OCI-LY1 (cell line): ENCODE data around the gene CCT7.
A peak's percentile ranks its signal among the peaks of the same experiment; 100 is the strongest.

Source experiments
- H2AFZ ChIP-seq: fragments of 200-600 bp; sonication (generic), shearing (Covaris generic); 2 replicates; pipeline ENCODE4 v1.6.0; 2014; ENCODE audit warnings: antibody characterized with exemption, mild to moderate bottlenecking, low read length
- H3F3A ChIP-seq: fragments of 200-600 bp; sonication (generic), shearing (Covaris generic); 2 replicates; pipeline ENCODE4 v1.6.0; 2014; ENCODE audit warnings: mild to moderate bottlenecking, antibody characterized with exemption, low read length, moderate library complexity; ENCODE audit not compliant: insufficient read depth
- H3K27ac ChIP-seq: fragments of 200-600 bp; sonication (generic); 2 replicates; pipeline ENCODE4 v1.5.1; 2014; ENCODE audit warnings: low read length, mixed run types, mild to moderate bottlenecking, low read depth; ENCODE audit not compliant: poor library complexity, severe bottlenecking
- H3K27me3 ChIP-seq: fragments of 200-600 bp; sonication (generic); 2 replicates; pipeline ENCODE4 v1.6.0; 2014; ENCODE audit warnings: antibody characterized with exemption, mild to moderate bottlenecking, low read length, moderate library complexity; ENCODE audit not compliant: insufficient read depth
- H3K36me3 ChIP-seq: fragments of 200-600 bp; sonication (generic); 2 replicates; pipeline ENCODE4 v1.6.1; 2014; ENCODE audit warnings: mild to moderate bottlenecking, antibody characterized with exemption, low read length, moderate library complexity, mixed read lengths; ENCODE audit not compliant: insufficient read depth
- H3K4me1 ChIP-seq: fragments of 200-600 bp; sonication (generic); 2 replicates; pipeline ENCODE4 v1.5.1; 2014; ENCODE audit warnings: mild to moderate bottlenecking, low read length, moderate library complexity; ENCODE audit not compliant: insufficient read depth, severe bottlenecking
- H3K4me2 ChIP-seq: fragments of 200-600 bp; sonication (generic), shearing (Covaris generic); 2 replicates; pipeline ENCODE4 v1.6.1; 2014; ENCODE audit warnings: low read length
- H3K4me3 ChIP-seq: fragments of 200-600 bp; sonication (generic); 2 replicates; pipeline ENCODE4 v1.5.1; 2014; ENCODE audit warnings: low read length, low read depth, mild to moderate bottlenecking, mixed read lengths; ENCODE audit not compliant: poor library complexity, severe bottlenecking
- H3K79me2 ChIP-seq: fragments of 200-600 bp; shearing (Covaris generic); 2 replicates; pipeline ENCODE4 v1.6.1; 2016; ENCODE audit warnings: mixed run types, low read length, mixed read lengths; ENCODE audit not compliant: insufficient read depth
- H3K9ac ChIP-seq: fragments of 200-600 bp; sonication (generic), shearing (Covaris generic); 2 replicates; pipeline ENCODE4 v1.6.1; 2014; ENCODE audit warnings: mild to moderate bottlenecking, low read length, mixed read lengths
- H3K9me2 ChIP-seq: fragments of 200-600 bp; sonication (generic), shearing (Covaris generic); 2 replicates; pipeline ENCODE4 v1.6.1; 2014; ENCODE audit warnings: low read depth, mild to moderate bottlenecking, low read length, mixed read lengths
- H3K9me3 ChIP-seq: fragments of 200-600 bp; shearing (Covaris generic); 2 replicates; pipeline ENCODE4 v1.6.1; 2014; ENCODE audit warnings: low read length, mixed read lengths
- H4K20me1 ChIP-seq: fragments of 200-600 bp; sonication (generic), shearing (Covaris generic); 2 replicates; pipeline ENCODE4 v1.6.0; 2016; ENCODE audit warnings: mild to moderate bottlenecking, low read length; ENCODE audit not compliant: insufficient read depth
- CTCF ChIP-seq: fragments of 200-600 bp; sonication (generic), shearing (Covaris generic); IDR thresholded peaks from 2 replicates; pipeline ENCODE4 v1.5.1; 2017; ENCODE audit warnings: mild to moderate bottlenecking, antibody characterized with exemption, low read length, moderate library complexity, mixed read lengths
- EZH2 ChIP-seq: fragments of 200-600 bp; sonication (generic), shearing (Covaris generic); IDR thresholded peaks from 2 replicates; pipeline ENCODE4 v1.8.0; 2017; ENCODE audit warnings: borderline replicate concordance, mixed run types, mild to moderate bottlenecking, antibody characterized with exemption, low read length, moderate library complexity, mixed read lengths

The CCT7 gene

GRCh38 chr2:73232403-73233153 is 1.5 kb upstream of the CCT7 start:
- Histone ChIP-seq H3K4me3 (peak overlapping the region; percentile 79), H3K9ac (peak overlapping the region; percentile 67), H4K20me1 (no peaks in the 10 kb centered on the region; the same call in 1 of the 2 replicates), H3K4me1 (peaks cover 30% of the 10 kb centered on the region), H3K79me2 (peaks cover 34% of the 10 kb centered on the region), H3K36me3 (peaks cover 39% of the 10 kb centered on the region), H3K9me3 (no peaks in the 10 kb centered on the region), H3K27me3 (no peaks in the 10 kb centered on the region), H3K4me2 (peak overlapping the region; percentile 88), H3F3A (no peaks in the 10 kb centered on the region), H2AFZ (no peak overlapping the region), H3K9me2 (no peaks in the 10 kb centered on the region), H3K27ac (no peak overlapping the region)
- TF ChIP-seq CTCF, result peak; percentile 26; the same call in 1 of the 2 replicates
- no peak for TF ChIP-seq EZH2

- no peaks in the 10 kb centered on the region for H3K27me3 ChIP-seq
- peaks cover 42% of the 10 kb centered on the region for H3K79me2 ChIP-seq
- TF ChIP-seq EZH2 (no peak), CTCF (no peak)
- peak within 1 kb of the TSS; percentile 95 for H3K9ac ChIP-seq
- H3F3A ChIP-seq, result no peaks in the 10 kb centered on the region
- H3K4me1 ChIP-seq, result peaks cover 30% of the 10 kb centered on the region
- H4K20me1 ChIP-seq, result no peaks in the 10 kb centered on the region; the same call in 1 of the 2 replicates
- no peak within 1 kb of the TSS for H2AFZ ChIP-seq
- peak within 1 kb of the TSS; percentile 76 for H3K27ac ChIP-seq
- H3K4me3 ChIP-seq, result peak within 1 kb of the TSS; percentile 79
- no peaks in the 10 kb centered on the region for H3K9me3 ChIP-seq
- no peaks in the 10 kb centered on the region for H3K9me2 ChIP-seq
- H3K36me3 ChIP-seq, result peaks cover 36% of the 10 kb centered on the region
- peak within 1 kb of the TSS; percentile 97 for H3K4me2 ChIP-seq
Measured at GRCh38 chr2:73233154-73233931, 765 bp upstream of the CCT7 start, which contains the start of gene PRADC1. Gene PRADC1, minus strand, starts transcription at chr2:73233239. Its CDS starts 79 bp downstream, at chr2:73233160.

- Histone ChIP-seq H3K79me2 (peaks cover 63% of the 10 kb centered on the region), H3F3A (no peaks in the 10 kb centered on the region), H3K4me1 (peaks cover 30% of the 10 kb centered on the region), H4K20me1 (no peaks in the 10 kb centered on the region; the same call in 1 of the 2 replicates), H3K9me2 (no peaks in the 10 kb centered on the region), H3K27ac (no peak overlapping the region), H3K4me3 (peak overlapping the region; percentile 79), H3K27me3 (no peaks in the 10 kb centered on the region), H3K9ac (peak overlapping the region; percentile 95), H3K4me2 (peak overlapping the region; percentile 97), H2AFZ (no peak overlapping the region), H3K36me3 (peaks cover 48% of the 10 kb centered on the region), H3K9me3 (no peaks in the 10 kb centered on the region)
- TF ChIP-seq EZH2, result no peak
- no peak for TF ChIP-seq CTCF
Measured at GRCh38 chr2:73235315-73236028, 1.4 kb downstream of the CCT7 start.
